OCI-LY3 (cell line): ENCODE data around the gene PLIN1.

Experiments
- EZH2phosphoT487 ChIP-seq: fragments of 200-600 bp; shearing (Covaris generic); IDR thresholded peaks from 2 replicates; pipeline ENCODE4 v1.6.1; 2018; ENCODE audit warnings: antibody characterized with exemption, mixed run types, low read depth
- TF ChIP-seq, protein P1 (sequence below): fragments of 200-600, 300-600 bp; sonication (generic); IDR thresholded peaks from 2 replicates; pipeline ENCODE4 v1.5.1; 2014; ENCODE audit warnings: antibody characterized with exemption, low read length, low read depth

DNA sequence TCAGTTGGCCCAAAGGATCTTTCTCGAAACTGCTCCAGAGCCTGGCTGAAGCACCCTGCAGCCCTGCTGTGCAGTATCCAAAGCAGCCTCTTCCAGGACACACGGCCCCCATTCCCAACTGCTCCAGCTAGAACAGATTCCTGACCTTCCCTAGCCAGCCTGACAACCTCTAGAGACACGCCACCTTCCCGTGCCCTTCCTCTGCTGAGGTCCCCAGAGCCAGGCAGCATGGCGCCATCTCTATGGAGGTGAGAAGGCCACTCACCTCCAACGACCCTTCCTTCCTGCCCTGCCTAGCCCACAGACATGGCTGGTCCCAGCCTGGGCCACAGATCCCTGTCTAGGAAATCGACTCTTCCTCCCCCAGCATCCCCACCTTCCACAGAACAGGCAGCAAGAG is 27.0 kb downstream of the PLIN1 start:
- TF ChIP-seq, protein P1, sequence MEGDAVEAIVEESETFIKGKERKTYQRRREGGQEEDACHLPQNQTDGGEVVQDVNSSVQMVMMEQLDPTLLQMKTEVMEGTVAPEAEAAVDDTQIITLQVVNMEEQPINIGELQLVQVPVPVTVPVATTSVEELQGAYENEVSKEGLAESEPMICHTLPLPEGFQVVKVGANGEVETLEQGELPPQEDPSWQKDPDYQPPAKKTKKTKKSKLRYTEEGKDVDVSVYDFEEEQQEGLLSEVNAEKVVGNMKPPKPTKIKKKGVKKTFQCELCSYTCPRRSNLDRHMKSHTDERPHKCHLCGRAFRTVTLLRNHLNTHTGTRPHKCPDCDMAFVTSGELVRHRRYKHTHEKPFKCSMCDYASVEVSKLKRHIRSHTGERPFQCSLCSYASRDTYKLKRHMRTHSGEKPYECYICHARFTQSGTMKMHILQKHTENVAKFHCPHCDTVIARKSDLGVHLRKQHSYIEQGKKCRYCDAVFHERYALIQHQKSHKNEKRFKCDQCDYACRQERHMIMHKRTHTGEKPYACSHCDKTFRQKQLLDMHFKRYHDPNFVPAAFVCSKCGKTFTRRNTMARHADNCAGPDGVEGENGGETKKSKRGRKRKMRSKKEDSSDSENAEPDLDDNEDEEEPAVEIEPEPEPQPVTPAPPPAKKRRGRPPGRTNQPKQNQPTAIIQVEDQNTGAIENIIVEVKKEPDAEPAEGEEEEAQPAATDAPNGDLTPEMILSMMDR = no peak
- TF ChIP-seq EZH2phosphoT487 = no peak
